Nephron progenitor cell (in vitro differentiated cells): ENCODE data around the gene APOL1.
"Not testable (repeated sequence)": the region's sequence is repeated elsewhere in the genome, so short reads cannot be mapped to it uniquely, and the experiment has no call there.

Experiments
- DNase-seq: peaks from one replicate; pipeline ENCODE4 v3.0.0; 2021
- H3K27ac Mint-ChIP-seq: 2 replicates; pipeline ENCODE4 v1.8.0; 2021; ENCODE audit warnings: mild to moderate bottlenecking, moderate library complexity, mixed read lengths
- H3K27me3 Mint-ChIP-seq: 2 replicates; pipeline ENCODE4 v1.8.0; 2021; ENCODE audit warnings: mild to moderate bottlenecking, low read depth, mixed read lengths; ENCODE audit not compliant: poor library complexity
- H3K36me3 Mint-ChIP-seq: 2 replicates; pipeline ENCODE4 v1.8.0; 2021; ENCODE audit warnings: low read depth, mixed read lengths
- H3K4me1 Mint-ChIP-seq: 2 replicates; pipeline ENCODE4 v1.8.0; 2021; ENCODE audit warnings: mixed read lengths
- H3K4me3 Mint-ChIP-seq: 2 replicates; pipeline ENCODE4 v1.8.0; 2021; ENCODE audit warnings: mild to moderate bottlenecking, moderate library complexity, mixed read lengths
- H3K9me3 Mint-ChIP-seq: 2 replicates; pipeline ENCODE4 v1.8.0; 2021; ENCODE audit warnings: mild to moderate bottlenecking, moderate library complexity, mixed read lengths
- TF ChIP-seq, protein P1 (sequence below): fragments of 200-600 bp; sonication (generic); IDR thresholded peaks from 2 replicates; pipeline ENCODE4 v1.5.0; 2021; ENCODE audit warnings: antibody characterized with exemption

APOL1 gene

DNA sequence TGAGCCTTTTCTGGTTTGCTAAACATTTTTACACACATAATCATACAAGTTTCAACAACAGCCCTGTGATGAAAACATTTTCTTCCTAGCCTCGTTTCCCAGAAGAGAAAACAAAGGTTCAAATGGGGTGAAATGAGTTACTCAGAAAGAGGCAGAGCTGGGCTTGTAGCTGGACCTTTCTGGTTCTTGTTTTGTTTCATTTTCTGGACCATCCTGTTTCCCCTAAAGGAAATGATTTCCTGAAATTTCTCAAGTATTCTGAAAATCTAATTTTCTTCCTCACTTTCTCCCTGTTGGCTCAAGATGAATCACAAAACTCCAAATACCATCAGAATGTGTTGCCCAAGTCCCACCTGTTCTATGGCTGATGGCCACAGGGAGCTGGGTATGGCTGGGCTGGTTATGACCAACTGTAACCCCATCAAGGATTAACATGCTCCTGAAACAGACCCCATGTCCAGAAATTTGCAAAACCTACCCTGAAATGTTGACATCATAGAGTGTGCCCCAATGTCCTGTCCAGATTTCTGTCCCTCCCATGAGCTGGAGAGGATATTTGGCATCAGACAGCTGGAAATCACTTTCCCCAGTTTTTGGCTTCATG, 44.7 kb upstream of the APOL1 start:
- Mint-ChIP-seq H3K27ac (no peak overlapping the region), H3K4me1 (peaks cover under 1% of the 10 kb centered on the region), H3K4me3 (no peak overlapping the region), H3K9me3 (peaks cover 27% of the 10 kb centered on the region), H3K36me3 (no peaks in the 10 kb centered on the region), H3K27me3 (peaks cover 24% of the 10 kb centered on the region)
- TF ChIP-seq, protein P1, sequence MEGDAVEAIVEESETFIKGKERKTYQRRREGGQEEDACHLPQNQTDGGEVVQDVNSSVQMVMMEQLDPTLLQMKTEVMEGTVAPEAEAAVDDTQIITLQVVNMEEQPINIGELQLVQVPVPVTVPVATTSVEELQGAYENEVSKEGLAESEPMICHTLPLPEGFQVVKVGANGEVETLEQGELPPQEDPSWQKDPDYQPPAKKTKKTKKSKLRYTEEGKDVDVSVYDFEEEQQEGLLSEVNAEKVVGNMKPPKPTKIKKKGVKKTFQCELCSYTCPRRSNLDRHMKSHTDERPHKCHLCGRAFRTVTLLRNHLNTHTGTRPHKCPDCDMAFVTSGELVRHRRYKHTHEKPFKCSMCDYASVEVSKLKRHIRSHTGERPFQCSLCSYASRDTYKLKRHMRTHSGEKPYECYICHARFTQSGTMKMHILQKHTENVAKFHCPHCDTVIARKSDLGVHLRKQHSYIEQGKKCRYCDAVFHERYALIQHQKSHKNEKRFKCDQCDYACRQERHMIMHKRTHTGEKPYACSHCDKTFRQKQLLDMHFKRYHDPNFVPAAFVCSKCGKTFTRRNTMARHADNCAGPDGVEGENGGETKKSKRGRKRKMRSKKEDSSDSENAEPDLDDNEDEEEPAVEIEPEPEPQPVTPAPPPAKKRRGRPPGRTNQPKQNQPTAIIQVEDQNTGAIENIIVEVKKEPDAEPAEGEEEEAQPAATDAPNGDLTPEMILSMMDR: no peak
- DNase-seq: no peak

DNA sequence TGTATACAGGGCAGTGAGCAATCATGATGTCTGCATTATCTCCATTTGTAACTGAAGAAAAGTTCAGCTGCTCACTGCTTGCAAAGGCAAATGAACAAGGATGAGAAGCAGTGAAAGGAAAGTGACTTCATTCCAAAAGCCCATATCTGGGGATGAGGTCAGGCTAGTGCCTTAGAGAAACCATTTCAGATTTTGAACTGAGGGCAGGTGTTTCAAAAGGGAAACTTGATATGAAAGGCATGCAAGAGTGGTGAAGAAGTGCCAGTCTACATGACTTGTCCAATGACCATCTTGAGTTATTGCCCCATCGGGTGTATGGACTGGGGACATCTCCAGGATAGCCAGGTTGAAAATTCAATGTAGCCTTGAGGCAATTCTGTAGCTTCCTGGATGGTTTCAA, 44.0 kb upstream of the APOL1 start:
- TF ChIP-seq, protein P1: no peak
- Mint-ChIP-seq H3K27ac (no peak overlapping the region), H3K4me1 (no peaks in the 10 kb centered on the region), H3K27me3 (peaks cover 27% of the 10 kb centered on the region), H3K36me3 (no peaks in the 10 kb centered on the region), H3K9me3 (peaks cover 27% of the 10 kb centered on the region), H3K4me3 (no peak overlapping the region)
- DNase-seq: no peak

DNA sequence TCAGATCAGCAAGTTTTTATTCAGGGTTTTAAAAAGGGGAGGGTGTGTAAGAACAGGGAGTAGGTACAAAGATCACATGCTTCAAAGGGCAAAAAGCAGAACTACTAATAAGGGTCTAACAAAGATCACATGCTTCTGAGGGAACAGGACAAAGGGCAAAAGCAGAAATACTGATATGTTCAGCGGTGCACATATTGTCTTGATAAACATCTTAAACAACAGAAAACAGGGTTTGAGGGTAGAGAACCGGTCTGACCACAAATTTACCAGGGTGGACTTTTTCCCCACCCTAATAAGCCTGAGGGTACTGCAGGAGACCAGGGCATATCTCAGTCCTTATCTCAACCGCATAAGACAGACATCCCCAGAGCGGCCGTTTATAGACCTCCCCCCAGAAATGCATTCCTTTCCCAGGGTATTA, 43.4 kb upstream of the APOL1 start:
- H3K4me3 Mint-ChIP-seq, H3K4me1 Mint-ChIP-seq, H3K27ac Mint-ChIP-seq, H3K36me3 Mint-ChIP-seq, DNase-seq: not testable (repeated sequence)
- H3K9me3 Mint-ChIP-seq: peaks cover 27% of the 10 kb centered on the region
- peaks cover 27% of the 10 kb centered on the region for H3K27me3 Mint-ChIP-seq

DNA sequence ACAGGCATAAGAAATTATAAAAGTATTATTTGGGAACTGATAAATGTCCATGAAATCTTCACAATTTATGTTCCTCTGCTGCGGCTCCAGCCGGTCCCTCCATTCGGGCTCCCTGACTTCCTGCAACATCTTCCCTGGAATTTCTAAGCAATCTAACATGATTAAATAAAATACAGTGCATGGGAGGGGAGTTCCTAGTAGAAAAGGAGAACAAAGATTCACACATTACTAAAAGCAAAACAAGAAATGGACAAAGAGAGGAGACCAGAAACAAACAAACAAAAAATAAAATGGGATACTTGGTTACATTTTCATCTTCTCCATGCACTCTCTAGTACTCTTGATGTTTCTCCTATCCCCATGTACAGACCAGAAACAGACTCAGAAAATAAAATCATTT, 42.7 kb upstream of the APOL1 start:
- no peak overlapping the region for H3K27ac Mint-ChIP-seq
- H3K4me3 Mint-ChIP-seq: no peak overlapping the region
- H3K9me3 Mint-ChIP-seq: peaks cover 27% of the 10 kb centered on the region
- peaks cover 27% of the 10 kb centered on the region for H3K27me3 Mint-ChIP-seq
- no peaks in the 10 kb centered on the region for H3K36me3 Mint-ChIP-seq
- TF ChIP-seq, protein P1: no peak
- no peak for DNase-seq
- H3K4me1 Mint-ChIP-seq: peaks cover 13% of the 10 kb centered on the region

DNA sequence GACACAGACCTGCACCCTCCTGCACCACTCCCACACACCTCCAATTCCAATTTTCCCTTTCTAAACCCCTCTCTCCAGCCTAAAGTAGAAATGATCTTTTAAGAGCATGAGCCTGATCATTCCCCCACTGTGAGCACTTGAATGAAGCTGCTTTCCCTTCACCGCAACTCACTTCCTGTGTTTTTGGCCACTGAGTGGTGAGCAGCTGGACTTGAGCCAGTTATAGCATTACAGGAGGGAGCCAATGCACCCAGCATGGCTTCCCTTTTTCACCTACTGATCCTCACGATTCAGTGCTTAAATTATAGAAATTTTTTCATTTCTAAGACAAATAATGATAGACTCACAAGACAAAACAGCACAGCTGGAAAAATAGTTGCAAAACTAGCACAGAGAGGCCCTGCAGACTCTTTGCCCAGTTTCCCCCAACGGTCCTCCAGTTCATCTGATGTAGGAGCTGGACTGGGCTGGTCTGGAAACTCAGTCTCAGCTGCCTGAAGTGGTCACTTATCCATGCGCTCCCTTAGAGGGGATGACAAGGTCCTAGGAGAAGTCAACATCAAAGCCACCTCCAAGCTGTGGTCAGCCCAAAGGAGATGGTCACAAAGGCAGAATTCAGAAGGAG, 41.6 kb upstream of the APOL1 start:
- TF ChIP-seq, protein P1: no peak
- no peak for DNase-seq
- Mint-ChIP-seq H3K4me3 (no peak overlapping the region), H3K27me3 (peaks cover 24% of the 10 kb centered on the region), H3K4me1 (peaks cover 22% of the 10 kb centered on the region), H3K36me3 (no peaks in the 10 kb centered on the region), H3K9me3 (peaks cover 27% of the 10 kb centered on the region), H3K27ac (no peak overlapping the region)

DNA sequence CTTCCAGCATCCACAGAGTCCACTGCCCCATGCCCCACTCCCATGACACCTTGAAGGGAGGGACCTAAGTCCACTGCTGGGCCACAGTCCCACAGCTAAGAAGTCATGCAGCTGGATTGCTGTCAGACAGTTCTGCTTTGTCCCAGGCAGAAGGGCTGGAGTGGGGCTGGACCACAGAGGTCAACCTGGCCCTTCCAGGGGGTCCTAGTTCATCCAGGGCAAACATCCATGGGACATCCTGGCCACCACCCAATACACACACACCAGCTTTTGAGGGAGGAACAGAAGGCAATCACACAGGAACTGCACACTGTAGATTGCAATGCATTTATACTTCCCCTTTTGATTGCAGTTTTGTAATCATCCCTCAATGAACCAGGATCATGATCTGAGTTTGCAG, 40.0 kb upstream of the APOL1 start:
- H3K36me3 Mint-ChIP-seq: no peaks in the 10 kb centered on the region
- H3K4me1 Mint-ChIP-seq: peaks cover 22% of the 10 kb centered on the region
- no peak overlapping the region for H3K27ac Mint-ChIP-seq
- peaks cover 25% of the 10 kb centered on the region for H3K27me3 Mint-ChIP-seq
- DNase-seq: no peak
- H3K4me3 Mint-ChIP-seq: no peak overlapping the region
- peaks cover 27% of the 10 kb centered on the region for H3K9me3 Mint-ChIP-seq
- TF ChIP-seq, protein P1: no peak
